Osteocyte (in vitro differentiated cells): ENCODE measurements around the gene NOCT. TPM values are rescaled to one million over a fixed set of nuclear protein-coding genes. Genes with fewer than 3 reads are reported as not detected.

Experiments
- DNase-seq: peaks from one replicate; pipeline ENCODE4 v3.0.0; 2021; ENCODE audit warnings: mixed read lengths; ENCODE audit not compliant: unreplicated experiment; ENCODE audit errors: extremely low spot score
- H3K27ac Mint-ChIP-seq: one replicate; pipeline ENCODE4 v1.8.0; 2021; ENCODE audit warnings: mild to moderate bottlenecking, mixed read lengths; ENCODE audit not compliant: unreplicated experiment
- H3K27me3 Mint-ChIP-seq: one replicate; pipeline ENCODE4 v1.8.0; 2021; ENCODE audit warnings: mixed read lengths; ENCODE audit not compliant: unreplicated experiment
- H3K36me3 Mint-ChIP-seq: one replicate; pipeline ENCODE4 v1.8.0; 2021; ENCODE audit warnings: mixed read lengths; ENCODE audit not compliant: unreplicated experiment
- H3K4me1 Mint-ChIP-seq: one replicate; pipeline ENCODE4 v1.8.0; 2021; ENCODE audit warnings: mixed read lengths; ENCODE audit not compliant: unreplicated experiment
- H3K4me3 Mint-ChIP-seq: one replicate; pipeline ENCODE4 v1.8.0; 2021; ENCODE audit warnings: mild to moderate bottlenecking, moderate library complexity, mixed read lengths; ENCODE audit not compliant: unreplicated experiment
- H3K9me3 Mint-ChIP-seq: one replicate; pipeline ENCODE4 v1.8.0; 2021; ENCODE audit warnings: mixed read lengths; ENCODE audit not compliant: unreplicated experiment
- CTCF ChIP-seq: fragments of 200-600 bp; sonication (generic); IDR thresholded peaks from 2 replicates; pipeline ENCODE4 v1.5.0; 2021; ENCODE audit warnings: antibody characterized with exemption, mild to moderate bottlenecking, moderate library complexity
- total RNA-seq: library from RNA; stranded (reverse); gene quantifications from 2 replicates; pipeline ENCODE4 v1.2.1, GENCODE V29; 2021

The NOCT gene
- total RNA-seq, 1 donor from 2014 or later, result 16.0 TPM

GRCh38 chr4:139009702-139010101 lies 5.9 kb upstream of the NOCT start:
- Mint-ChIP-seq H3K36me3 (no peaks in the 10 kb centered on the region), H3K27me3 (no peaks in the 10 kb centered on the region), H3K4me1 (peaks cover 13% of the 10 kb centered on the region), H3K4me3 (no peak overlapping the region), H3K27ac (no peak overlapping the region), H3K9me3 (no peaks in the 10 kb centered on the region)
- no peak for TF ChIP-seq CTCF
- DNase-seq, result no peak

GRCh38 chr4:139011225-139011950 lies 4.2 kb upstream of the NOCT start:
- Mint-ChIP-seq H3K36me3 (no peaks in the 10 kb centered on the region), H3K4me3 (no peak overlapping the region), H3K4me1 (peaks cover 20% of the 10 kb centered on the region), H3K27ac (no peak overlapping the region), H3K27me3 (no peaks in the 10 kb centered on the region), H3K9me3 (no peaks in the 10 kb centered on the region)
- TF ChIP-seq CTCF, result no peak
- DNase-seq, result no peak

- no peak for TF ChIP-seq CTCF
- DNase-seq, result no peak
- peaks cover 41% of the 10 kb centered on the region for H3K4me1 Mint-ChIP-seq
- H3K27ac Mint-ChIP-seq, result peak overlapping the region; percentile 99
- H3K27me3 Mint-ChIP-seq, result no peaks in the 10 kb centered on the region
- H3K36me3 Mint-ChIP-seq, result peaks cover 2% of the 10 kb centered on the region
- peak overlapping the region; percentile 75 for H3K4me3 Mint-ChIP-seq
- H3K9me3 Mint-ChIP-seq, result no peaks in the 10 kb centered on the region
Measured at GRCh38 chr4:139014371-139015268, 961 bp upstream of the NOCT start.

- Mint-ChIP-seq H3K4me1 (peaks cover 53% of the 10 kb centered on the region), H3K4me3 (peak overlapping the region; percentile 89)
Measured at GRCh38 chr4:139015948-139016471, 429 bp downstream of the NOCT start.

More at GRCh38 chr4:139015948-139016471, 429 bp downstream of the NOCT start:
- Mint-ChIP-seq H3K9me3 (no peaks in the 10 kb centered on the region), H3K36me3 (peaks cover 2% of the 10 kb centered on the region), H3K27ac (peak overlapping the region; percentile 92), H3K27me3 (no peaks in the 10 kb centered on the region)
- DNase-seq, result no peak
- no peak for TF ChIP-seq CTCF
